Panc1 (cell line): Measurements from ENCODE around the gene KEL.

Source experiments
- CTCF ChIP-seq: fragments of 450-650 bp; IDR thresholded peaks from 2 replicates; pipeline ENCODE4 v1.5.1; 2017; ENCODE audit warnings: mild to moderate bottlenecking
- POLR2AphosphoS5 ChIP-seq: IDR thresholded peaks from 2 replicates; pipeline ENCODE4 v1.6.1; 2012; ENCODE audit warnings: mild to moderate bottlenecking, low read depth, low read length, moderate library complexity

GRCh38 chr7:142961595-142961972 is 579 bp downstream of the KEL start:
- TF ChIP-seq CTCF (no peak), POLR2AphosphoS5 (no peak)
